ENCODE measurements around the gene GYPB. TPM values are rescaled to one million over a fixed set of nuclear protein-coding genes. Genes with fewer than 3 reads are reported as not detected.
"Not testable (repeated sequence)": the region's sequence is repeated elsewhere in the genome, so short reads cannot be mapped to it uniquely, and the experiment has no call there.

GYPB gene
- total and polyA plus RNA-seq, 2 donors (not counting 1 experiment from before 2014, with no cell fraction given), result 0.91 TPM; not detected in 1

GRCh38 chr4:144031875-144032274, 12.7 kb upstream of the GYPB start:
- WGBS (ENCODE audit: insufficient coverage), result no CpG with 5 or more reads among the region's 4 CpGs
- H3K79me2 ChIP-seq (ENCODE audit: control insufficient read depth, insufficient read depth, low read length); DNase-seq; H3K4me2 ChIP-seq (replicated peaks; ENCODE audit: low read depth, low read length, poor library complexity, severe bottlenecking); CTCF ChIA-PET; H3K9me3 ChIP-seq (ENCODE audit: control extremely low read depth in 1 of 3, control insufficient read depth in 2 of 3, insufficient read depth in 1 of 3, low read length in 2 of 3); intact Hi-C loops (cut with micrococcal nuclease); H3K27me3 Mint-ChIP-seq; H3K27ac Mint-ChIP-seq; H3K4me1 Mint-ChIP-seq; H3K9ac ChIP-seq (ENCODE audit: low read length); H2AFZ ChIP-seq (ENCODE audit: insufficient read depth, low read depth, low read length, poor library complexity, severe bottlenecking); H3K36me3 ChIP-seq (replicated peaks in 1 of 2; ENCODE audit: control extremely low read depth in 1 of 2, control insufficient read depth in 1 of 2, extremely low read depth in 1 of 2, insufficient read depth in 2 of 2, low read length in 1 of 2); H4K20me1 ChIP-seq (ENCODE audit: control insufficient read depth, insufficient read depth, low read length, poor library complexity, severe bottlenecking); ATAC-seq (ENCODE audit: low read depth); H3K4me3 ChIP-seq (ENCODE audit: control extremely low read depth in 1 of 5, extremely low read depth in 1 of 5, insufficient read depth in 1 of 5, low read depth in 2 of 5, low read length in 4 of 5); H3K4me1 ChIP-seq (ENCODE audit: control insufficient read depth in 2 of 2, insufficient read depth in 2 of 2, low read length in 2 of 2); H3K9me3 Mint-ChIP-seq (ENCODE audit: insufficient read depth); H3K27ac ChIP-seq (ENCODE audit: low read length in 2 of 2); H3K4me3 Mint-ChIP-seq; POLR2A ChIA-PET; H3K27me3 ChIP-seq (replicated peaks in 1 of 4; ENCODE audit: control extremely low read depth in 1 of 4, control insufficient read depth in 3 of 4, insufficient read depth in 4 of 4, low read length in 3 of 4): not testable (repeated sequence)

GRCh38 chr4:144031369-144031768, 12.2 kb upstream of the GYPB start:
- POLR2A ChIA-PET; H3K27ac Mint-ChIP-seq; H3K9ac ChIP-seq (ENCODE audit: low read length); H3K4me1 ChIP-seq (ENCODE audit: control insufficient read depth in 2 of 2, insufficient read depth in 2 of 2, low read length in 2 of 2); H3K9me3 Mint-ChIP-seq (ENCODE audit: insufficient read depth); H3K4me3 ChIP-seq (ENCODE audit: control extremely low read depth in 1 of 5, extremely low read depth in 1 of 5, insufficient read depth in 1 of 5, low read depth in 2 of 5, low read length in 4 of 5); H3K27me3 Mint-ChIP-seq; H3K4me3 Mint-ChIP-seq; H3K27me3 ChIP-seq (replicated peaks in 1 of 4; ENCODE audit: control extremely low read depth in 1 of 4, control insufficient read depth in 3 of 4, insufficient read depth in 4 of 4, low read length in 3 of 4); H4K20me1 ChIP-seq (ENCODE audit: control insufficient read depth, insufficient read depth, low read length, poor library complexity, severe bottlenecking); CTCF ChIA-PET; DNase-seq; H3K27ac ChIP-seq (ENCODE audit: low read length in 2 of 2); ATAC-seq (ENCODE audit: low read depth); H3K4me1 Mint-ChIP-seq; H3K4me2 ChIP-seq (replicated peaks; ENCODE audit: low read depth, low read length, poor library complexity, severe bottlenecking); H3K79me2 ChIP-seq (ENCODE audit: control insufficient read depth, insufficient read depth, low read length); intact Hi-C loops (cut with micrococcal nuclease); H3K36me3 ChIP-seq (replicated peaks in 1 of 2; ENCODE audit: control extremely low read depth in 1 of 2, control insufficient read depth in 1 of 2, extremely low read depth in 1 of 2, insufficient read depth in 2 of 2, low read length in 1 of 2); H2AFZ ChIP-seq (ENCODE audit: insufficient read depth, low read depth, low read length, poor library complexity, severe bottlenecking); H3K9me3 ChIP-seq (ENCODE audit: control extremely low read depth in 1 of 3, control insufficient read depth in 2 of 3, insufficient read depth in 1 of 3, low read length in 2 of 3): not testable (repeated sequence)
- no CpG with 5 or more reads among the region's 3 CpGs for WGBS (ENCODE audit: insufficient coverage)

- CTCF ChIA-PET; ATAC-seq (ENCODE audit: low read depth); H3K9me3 ChIP-seq (ENCODE audit: control extremely low read depth in 1 of 3, control insufficient read depth in 2 of 3, insufficient read depth in 1 of 3, low read length in 2 of 3); H4K20me1 ChIP-seq (ENCODE audit: control insufficient read depth, insufficient read depth, low read length, poor library complexity, severe bottlenecking); H3K9ac ChIP-seq (ENCODE audit: low read length); H3K4me2 ChIP-seq (replicated peaks; ENCODE audit: low read depth, low read length, poor library complexity, severe bottlenecking); DNase-seq; intact Hi-C loops (cut with micrococcal nuclease); H2AFZ ChIP-seq (ENCODE audit: insufficient read depth, low read depth, low read length, poor library complexity, severe bottlenecking); H3K79me2 ChIP-seq (ENCODE audit: control insufficient read depth, insufficient read depth, low read length); H3K27ac ChIP-seq (ENCODE audit: low read length in 2 of 2); H3K4me1 Mint-ChIP-seq; H3K9me3 Mint-ChIP-seq (ENCODE audit: insufficient read depth); H3K4me3 Mint-ChIP-seq; POLR2A ChIA-PET; H3K36me3 ChIP-seq (replicated peaks in 1 of 2; ENCODE audit: control extremely low read depth in 1 of 2, control insufficient read depth in 1 of 2, extremely low read depth in 1 of 2, insufficient read depth in 2 of 2, low read length in 1 of 2); H3K4me1 ChIP-seq (ENCODE audit: control insufficient read depth in 2 of 2, insufficient read depth in 2 of 2, low read length in 2 of 2); H3K27ac Mint-ChIP-seq; H3K27me3 Mint-ChIP-seq; H3K4me3 ChIP-seq (ENCODE audit: control extremely low read depth in 1 of 5, extremely low read depth in 1 of 5, insufficient read depth in 1 of 5, low read depth in 2 of 5, low read length in 4 of 5); H3K27me3 ChIP-seq (replicated peaks in 1 of 4; ENCODE audit: control extremely low read depth in 1 of 4, control insufficient read depth in 3 of 4, insufficient read depth in 4 of 4, low read length in 3 of 4): not testable (repeated sequence)
- WGBS (ENCODE audit: insufficient coverage), result no CpG with 5 or more reads among the region's 4 CpGs
Observed at GRCh38 chr4:144030708-144031107, 11.5 kb upstream of the GYPB start.

- intact Hi-C loops (cut with micrococcal nuclease); ATAC-seq (ENCODE audit: low read depth); H3K79me2 ChIP-seq (ENCODE audit: control insufficient read depth, insufficient read depth, low read length); H3K4me3 ChIP-seq (ENCODE audit: control extremely low read depth in 1 of 5, extremely low read depth in 1 of 5, insufficient read depth in 1 of 5, low read depth in 2 of 5, low read length in 4 of 5); DNase-seq; H3K4me1 Mint-ChIP-seq; H3K9me3 ChIP-seq (ENCODE audit: control extremely low read depth in 1 of 3, control insufficient read depth in 2 of 3, insufficient read depth in 1 of 3, low read length in 2 of 3); H4K20me1 ChIP-seq (ENCODE audit: control insufficient read depth, insufficient read depth, low read length, poor library complexity, severe bottlenecking); H3K9me3 Mint-ChIP-seq (ENCODE audit: insufficient read depth); H3K4me2 ChIP-seq (replicated peaks; ENCODE audit: low read depth, low read length, poor library complexity, severe bottlenecking); H3K4me3 Mint-ChIP-seq; H3K27me3 ChIP-seq (replicated peaks in 1 of 4; ENCODE audit: control extremely low read depth in 1 of 4, control insufficient read depth in 3 of 4, insufficient read depth in 4 of 4, low read length in 3 of 4); H3K9ac ChIP-seq (ENCODE audit: low read length); POLR2A ChIA-PET; H2AFZ ChIP-seq (ENCODE audit: insufficient read depth, low read depth, low read length, poor library complexity, severe bottlenecking); CTCF ChIA-PET; H3K36me3 ChIP-seq (replicated peaks in 1 of 2; ENCODE audit: control extremely low read depth in 1 of 2, control insufficient read depth in 1 of 2, extremely low read depth in 1 of 2, insufficient read depth in 2 of 2, low read length in 1 of 2); H3K27ac Mint-ChIP-seq; H3K4me1 ChIP-seq (ENCODE audit: control insufficient read depth in 2 of 2, insufficient read depth in 2 of 2, low read length in 2 of 2); H3K27ac ChIP-seq (ENCODE audit: low read length in 2 of 2); H3K27me3 Mint-ChIP-seq: not testable (repeated sequence)
- no CpG with 5 or more reads among the region's 4 CpGs for WGBS (ENCODE audit: insufficient coverage)
Observed at GRCh38 chr4:144026682-144027081, 7.5 kb upstream of the GYPB start.
